Endometrial microvascular endothelial cells (primary cell): ENCODE data around the gene KCNQ4. TPM values are rescaled to one million over a fixed set of nuclear protein-coding genes. Genes with fewer than 3 reads are reported as not detected.

Experiments
- in situ Hi-C: cut with HindIII; loops from 2 replicates; pipeline ENCODE4 v1.10.0; 2017; ENCODE audit warnings: low sequenced_read_pairs, low pct_unique_long_range_greater_than_20kb; ENCODE audit errors: inconsistent ontology term
- total RNA-seq: library from RNA; depleted of rRNA; stranded (reverse); fragments of >200 nt; gene quantifications from one replicate; pipeline ENCODE4 v1.2.3, GENCODE V29; 2015; ENCODE audit errors: inconsistent ontology term

KCNQ4 gene
- total RNA-seq, 1 donor from 2014 or later, result not detected

DNA sequence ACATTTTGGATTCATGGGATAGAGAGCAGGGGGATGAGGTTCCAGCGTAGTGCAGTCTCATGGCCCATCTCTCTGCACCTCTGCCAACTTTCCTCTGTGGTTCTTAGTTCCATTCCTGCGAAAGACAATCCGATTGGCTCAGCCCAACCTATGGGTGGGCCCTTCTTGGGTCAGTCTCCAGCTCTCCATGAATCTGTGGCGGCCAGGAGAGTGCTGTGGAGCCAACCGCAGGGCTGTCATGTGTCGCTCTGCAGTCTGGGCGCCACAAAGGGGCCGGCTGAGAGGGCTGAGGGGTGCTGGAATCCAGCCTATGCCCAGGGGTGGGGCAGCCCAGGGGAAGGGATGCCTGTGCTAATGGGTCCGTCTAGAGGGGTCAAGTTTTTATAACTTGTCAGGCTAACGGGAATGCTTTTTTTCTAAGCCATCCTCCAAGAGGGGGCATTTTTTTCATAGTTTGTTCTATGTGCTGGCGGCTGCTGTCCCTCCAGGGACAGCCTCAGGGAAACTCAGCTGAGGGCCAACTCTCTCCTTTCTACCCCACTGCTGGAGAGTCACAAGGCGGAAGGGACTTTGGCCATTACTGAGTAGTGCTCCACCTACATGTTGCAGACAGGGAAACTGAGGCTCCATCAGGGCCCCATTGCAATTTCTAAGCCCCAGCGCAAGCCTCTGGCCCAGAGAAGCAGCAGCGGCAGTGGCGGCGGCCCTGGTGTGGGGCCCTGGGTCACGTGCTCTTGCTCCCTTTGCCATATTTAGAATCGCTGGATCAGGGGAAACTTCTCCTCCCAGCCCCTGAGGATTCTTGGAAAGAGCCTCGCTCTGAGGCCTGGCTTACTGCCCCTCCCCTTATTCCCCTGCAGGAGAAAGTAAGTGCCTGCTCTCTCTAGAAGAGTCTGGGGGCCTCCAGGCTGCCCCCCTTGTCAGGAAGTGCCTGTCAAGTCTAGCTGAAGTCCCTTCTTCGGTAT is 23.4 kb downstream of the KCNQ4 start:
- in situ Hi-C loops, result no loop called here

DNA sequence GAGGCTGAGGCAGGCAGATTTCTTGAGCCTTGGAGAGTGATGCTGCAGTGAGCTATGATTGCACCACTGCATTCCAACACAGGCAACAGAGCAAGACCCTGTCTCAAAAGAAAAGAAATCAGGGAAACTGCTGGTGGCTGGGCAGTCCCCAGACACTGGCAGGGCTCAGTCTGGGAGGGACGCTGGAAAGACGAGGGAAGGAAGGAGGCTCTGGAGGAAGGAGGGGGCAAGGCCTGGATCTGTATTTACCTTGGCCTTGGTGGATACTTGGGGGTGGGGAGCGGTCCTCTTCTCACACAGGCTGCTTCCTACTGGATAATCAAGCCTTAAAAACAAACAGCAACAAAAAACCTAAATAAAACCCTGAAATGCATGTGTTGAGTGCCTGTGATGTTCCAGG is 24.4 kb downstream of the KCNQ4 start:
- in situ Hi-C loops, result no loop called here

DNA sequence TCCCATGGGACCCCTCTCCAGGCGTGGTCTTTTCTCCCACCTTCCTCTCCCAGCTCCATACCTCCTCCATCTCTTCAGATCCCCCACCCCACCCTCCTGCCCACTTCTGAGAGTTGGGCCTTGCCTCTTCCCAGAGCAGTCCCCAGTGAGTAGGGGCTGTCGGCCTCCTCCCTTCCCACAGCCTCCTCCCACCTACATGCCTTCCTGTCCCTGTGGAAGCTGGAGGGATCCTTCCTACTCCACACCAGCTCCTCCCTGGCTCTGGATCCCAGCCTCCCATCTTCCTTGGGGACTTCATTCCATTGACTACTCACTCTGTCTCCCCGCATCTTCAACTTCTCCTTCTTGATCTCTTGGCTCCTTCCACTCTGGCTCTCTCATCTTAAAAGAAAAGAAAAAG is 24.9 kb downstream of the KCNQ4 start:
- in situ Hi-C loops, result no loop called here

DNA sequence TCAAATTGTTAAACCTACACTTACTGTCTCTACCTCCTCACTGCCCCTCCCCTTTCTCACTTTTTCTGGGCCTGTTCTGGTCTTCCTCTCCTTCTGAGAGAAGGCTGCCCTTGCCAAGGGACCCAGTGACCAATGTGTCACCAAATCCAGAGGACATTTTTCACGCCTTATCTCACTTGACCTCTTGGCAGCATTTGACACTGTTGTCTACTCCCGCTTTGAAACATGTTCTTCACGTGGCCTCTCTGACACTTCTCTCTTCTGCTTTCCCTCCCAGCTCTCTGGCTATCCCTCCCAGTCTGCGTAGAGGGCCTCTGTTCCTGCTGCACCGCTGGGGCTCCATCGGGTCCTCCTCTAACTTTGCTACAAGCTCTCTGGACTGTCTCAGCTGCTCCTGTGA is 25.3 kb downstream of the KCNQ4 start:
- in situ Hi-C loops, result no loop called here

DNA sequence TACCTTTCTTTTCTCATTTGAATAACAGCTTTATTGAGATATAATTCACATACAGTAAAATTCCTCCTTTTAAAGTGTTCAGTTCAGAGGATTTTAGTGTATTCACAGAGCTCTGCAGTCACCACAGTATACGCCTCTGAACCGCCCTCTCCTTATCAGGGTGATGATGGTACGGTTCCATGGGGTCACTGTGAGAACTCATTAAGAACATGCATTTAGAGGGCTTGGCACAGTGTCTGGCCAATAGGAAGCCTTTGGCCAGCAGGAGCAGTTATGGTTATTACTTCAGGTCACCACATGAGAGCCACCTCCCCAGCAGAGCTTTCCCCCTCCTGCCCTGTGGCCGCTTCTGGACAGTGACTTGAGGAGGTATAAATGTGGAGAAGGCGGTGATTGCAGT is 27.3 kb downstream of the KCNQ4 start:
- in situ Hi-C loops, result no loop called here

DNA sequence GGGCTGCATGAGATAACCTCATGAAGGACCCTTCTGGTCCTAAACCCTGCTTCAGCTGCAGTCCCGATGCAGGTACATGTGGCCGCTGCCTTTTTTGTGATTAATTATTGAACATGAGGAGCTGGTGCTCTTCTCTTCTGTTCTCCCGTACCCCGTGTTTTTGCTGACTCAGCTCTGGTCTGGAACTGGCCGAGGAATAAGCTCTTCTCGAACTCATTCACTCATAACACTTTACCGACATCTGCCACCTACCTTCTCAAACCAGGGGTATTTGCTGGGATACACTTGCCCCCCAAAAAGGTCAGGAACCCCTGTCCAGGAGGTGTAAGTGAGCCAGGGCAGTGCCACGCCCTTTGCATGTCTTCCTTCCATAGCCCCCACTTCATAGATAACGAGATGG is 31.8 kb downstream of the KCNQ4 start:
- in situ Hi-C loops, result no loop called here

DNA sequence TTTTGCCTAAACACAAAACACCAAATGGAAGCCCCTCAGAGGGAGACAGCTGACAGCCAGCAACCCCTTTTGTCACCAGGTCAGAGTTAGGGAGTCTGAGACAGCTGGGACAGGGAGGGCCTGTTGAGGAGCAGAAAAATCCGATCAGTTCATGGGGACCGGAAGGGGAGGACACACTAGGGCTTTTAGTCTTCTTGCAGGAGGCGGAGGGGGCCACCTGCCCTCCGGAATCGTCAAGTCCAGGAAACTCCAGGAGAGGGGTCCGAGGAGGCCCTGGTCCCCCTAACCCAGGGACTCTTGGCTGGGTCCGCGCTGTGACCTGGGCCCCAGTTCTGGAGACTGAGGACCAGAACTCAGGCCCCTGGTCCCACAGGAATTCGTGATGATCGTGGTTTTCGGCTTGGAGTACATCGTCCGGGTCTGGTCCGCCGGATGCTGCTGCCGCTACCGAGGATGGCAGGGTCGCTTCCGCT is 34.2 kb downstream of the KCNQ4 start:
- in situ Hi-C loops, result no loop called here

DNA sequence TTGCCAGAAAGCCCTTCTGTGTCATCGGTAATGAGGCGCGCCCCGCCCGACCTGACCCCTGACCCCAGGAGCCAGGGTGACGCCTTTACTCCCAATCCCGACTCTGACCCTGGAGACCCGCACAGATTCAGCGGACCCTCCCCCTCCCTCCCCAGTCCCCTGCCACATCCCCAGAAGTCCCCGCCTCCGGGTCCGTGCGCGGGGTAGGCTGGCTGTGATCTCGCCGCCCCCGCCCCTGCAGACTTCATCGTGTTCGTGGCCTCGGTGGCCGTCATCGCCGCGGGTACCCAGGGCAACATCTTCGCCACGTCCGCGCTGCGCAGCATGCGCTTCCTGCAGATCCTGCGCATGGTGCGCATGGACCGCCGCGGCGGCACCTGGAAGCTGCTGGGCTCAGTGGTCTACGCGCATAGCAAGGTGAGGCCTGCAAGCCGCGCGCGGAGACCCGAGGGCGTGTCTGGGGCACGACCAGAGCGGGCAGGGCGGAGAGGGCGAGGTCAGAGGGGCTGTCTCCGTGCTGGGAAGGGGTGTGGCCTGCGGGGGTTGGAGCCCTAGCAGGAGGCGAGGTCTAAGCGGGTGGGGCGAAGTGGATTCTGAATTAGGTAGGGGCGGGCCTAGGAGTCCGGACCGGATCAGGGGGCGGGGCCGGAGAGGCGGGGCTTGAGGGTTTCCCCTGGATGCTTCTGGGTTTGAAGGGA is 34.8 kb downstream of the KCNQ4 start:
- in situ Hi-C loops, result no loop called here

DNA sequence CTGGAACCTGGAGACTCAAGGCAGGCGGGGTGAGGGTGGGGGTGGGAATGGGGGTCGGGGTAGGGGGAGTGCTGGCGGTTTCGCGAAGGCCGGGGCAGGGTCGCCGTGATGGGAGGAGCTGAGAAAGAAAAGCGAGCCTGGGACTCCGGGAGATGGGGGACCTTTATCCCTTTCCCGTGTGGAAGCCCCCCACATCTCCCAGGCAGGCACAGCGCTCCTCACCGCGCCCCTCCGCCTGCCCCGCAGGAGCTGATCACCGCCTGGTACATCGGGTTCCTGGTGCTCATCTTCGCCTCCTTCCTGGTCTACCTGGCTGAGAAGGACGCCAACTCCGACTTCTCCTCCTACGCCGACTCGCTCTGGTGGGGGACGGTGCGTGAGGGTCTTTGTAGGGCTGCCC is 35.5 kb downstream of the KCNQ4 start:
- in situ Hi-C loops, result no loop called here

DNA sequence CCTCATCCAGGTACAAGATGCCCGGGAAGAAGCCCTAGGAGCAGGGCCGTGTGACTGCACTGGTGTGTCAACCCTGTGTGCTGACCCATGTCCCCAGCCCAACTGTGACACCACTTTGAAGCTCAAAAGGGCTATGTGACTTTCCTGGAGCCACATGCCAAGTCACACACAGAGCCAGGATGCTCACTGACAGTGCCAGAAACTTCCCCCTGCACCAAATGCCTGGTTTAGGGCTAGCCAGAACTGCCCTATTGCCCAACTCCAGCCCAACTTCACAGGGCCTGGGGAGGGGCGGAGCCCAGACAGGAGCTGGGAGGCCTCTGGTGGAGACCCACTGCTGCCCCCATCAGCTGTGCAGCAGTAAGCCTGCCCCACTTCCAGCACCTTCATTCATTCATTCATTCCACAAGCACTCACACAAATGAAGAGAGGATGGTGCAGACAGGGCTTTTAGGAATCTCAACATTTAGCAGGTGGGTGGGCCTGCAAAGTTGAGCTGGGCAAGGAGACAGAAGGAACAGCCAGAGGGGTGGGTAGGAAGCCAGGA is 36.7 kb downstream of the KCNQ4 start:
- in situ Hi-C loops, result no loop called here

DNA sequence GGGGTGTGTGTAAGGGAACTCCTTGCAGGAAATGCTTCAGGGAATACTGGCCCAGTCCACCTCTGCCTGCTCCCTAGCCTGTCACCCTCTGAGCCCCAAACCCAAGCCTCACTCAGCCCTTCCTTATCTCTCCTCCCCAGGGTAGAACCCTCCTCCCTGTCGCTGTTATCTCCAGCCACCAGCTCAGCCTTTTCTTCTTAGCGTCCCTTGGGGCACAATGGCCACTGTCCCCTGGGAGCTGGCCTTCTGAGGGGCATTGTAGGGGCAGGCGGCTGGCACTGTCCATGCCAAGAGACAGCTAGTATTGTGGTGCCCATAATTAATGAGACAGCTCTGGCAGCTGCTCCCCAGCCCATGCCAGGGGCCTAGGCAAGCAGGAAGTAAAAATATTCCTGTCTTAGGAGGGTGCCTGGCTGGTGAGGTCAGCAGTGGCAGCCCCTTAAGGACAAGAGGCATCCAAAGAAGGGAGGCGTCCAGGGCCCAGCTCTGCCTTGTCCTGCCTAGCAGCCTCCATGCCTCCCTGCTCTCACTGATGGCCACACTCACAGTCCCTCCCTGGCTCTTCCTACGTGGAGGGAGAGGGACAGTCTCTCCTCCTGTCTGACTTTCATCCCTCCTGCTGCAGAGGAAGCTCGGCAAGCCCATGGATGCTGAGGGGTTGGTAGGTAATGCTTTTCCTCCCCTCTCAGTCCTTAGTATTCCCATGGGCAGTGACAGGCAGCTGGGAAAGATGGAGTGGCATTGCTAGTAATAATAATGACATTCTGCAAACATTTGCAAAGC is 37.5 kb downstream of the KCNQ4 start:
- in situ Hi-C loops, result no loop called here

DNA sequence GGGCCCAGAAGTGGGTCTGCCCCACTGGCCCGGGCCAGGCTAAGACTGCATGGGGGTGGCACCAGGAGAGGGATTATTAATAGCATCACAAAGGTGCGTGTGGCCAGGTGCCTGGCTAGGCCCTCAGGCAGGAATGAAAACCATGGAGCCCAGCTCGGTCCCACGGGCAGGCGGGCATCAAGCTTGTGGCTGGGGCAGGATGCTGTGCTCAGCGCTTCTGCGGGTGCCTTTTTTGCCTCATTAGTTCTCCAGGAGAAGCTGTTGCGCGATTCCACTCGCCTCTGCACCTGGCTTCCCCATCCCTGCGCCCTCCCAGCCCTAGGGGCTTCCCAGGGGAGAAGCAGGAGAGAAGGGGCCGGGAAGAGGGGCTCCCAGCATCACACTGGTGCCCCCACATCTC is 39.3 kb downstream of the KCNQ4 start:
- in situ Hi-C loops, result no loop called here

DNA sequence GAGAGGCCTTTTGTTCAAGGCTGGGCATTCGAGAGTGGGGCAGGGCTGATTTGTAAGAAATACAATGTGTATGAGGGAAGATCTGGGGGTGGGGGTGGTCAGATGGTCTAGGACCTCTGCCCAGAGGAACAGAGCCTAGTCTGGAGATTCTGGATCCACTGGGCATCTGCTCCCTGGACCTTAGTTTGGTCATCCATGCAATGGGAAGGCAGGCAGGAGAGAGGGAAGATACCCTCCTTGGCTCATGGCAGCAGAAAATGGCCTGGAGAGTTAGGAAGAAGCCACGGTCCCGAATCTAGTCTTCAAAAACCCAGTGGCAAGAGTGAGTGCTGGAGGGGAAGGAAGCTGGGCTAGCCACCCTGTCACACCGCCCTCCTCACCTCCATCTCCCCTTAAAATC is 39.8 kb downstream of the KCNQ4 start:
- in situ Hi-C loops, result no loop called here

DNA sequence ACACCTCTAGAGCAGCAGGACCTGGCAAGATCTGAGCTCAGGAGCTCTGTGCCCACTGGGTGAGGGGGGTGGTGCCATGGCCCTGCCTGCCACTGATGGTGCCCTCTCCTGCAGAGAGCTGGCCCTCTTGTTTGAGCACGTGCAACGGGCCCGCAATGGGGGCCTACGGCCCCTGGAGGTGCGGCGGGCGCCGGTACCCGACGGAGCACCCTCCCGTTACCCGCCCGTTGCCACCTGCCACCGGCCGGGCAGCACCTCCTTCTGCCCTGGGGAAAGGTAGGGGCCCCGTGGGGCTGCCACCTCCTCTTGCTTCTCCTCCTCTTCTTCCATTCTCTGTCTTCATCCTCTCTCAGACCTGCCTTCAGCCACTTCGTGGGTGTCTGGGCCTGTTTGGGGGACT is 40.4 kb downstream of the KCNQ4 start:
- in situ Hi-C loops, result no loop called here

DNA sequence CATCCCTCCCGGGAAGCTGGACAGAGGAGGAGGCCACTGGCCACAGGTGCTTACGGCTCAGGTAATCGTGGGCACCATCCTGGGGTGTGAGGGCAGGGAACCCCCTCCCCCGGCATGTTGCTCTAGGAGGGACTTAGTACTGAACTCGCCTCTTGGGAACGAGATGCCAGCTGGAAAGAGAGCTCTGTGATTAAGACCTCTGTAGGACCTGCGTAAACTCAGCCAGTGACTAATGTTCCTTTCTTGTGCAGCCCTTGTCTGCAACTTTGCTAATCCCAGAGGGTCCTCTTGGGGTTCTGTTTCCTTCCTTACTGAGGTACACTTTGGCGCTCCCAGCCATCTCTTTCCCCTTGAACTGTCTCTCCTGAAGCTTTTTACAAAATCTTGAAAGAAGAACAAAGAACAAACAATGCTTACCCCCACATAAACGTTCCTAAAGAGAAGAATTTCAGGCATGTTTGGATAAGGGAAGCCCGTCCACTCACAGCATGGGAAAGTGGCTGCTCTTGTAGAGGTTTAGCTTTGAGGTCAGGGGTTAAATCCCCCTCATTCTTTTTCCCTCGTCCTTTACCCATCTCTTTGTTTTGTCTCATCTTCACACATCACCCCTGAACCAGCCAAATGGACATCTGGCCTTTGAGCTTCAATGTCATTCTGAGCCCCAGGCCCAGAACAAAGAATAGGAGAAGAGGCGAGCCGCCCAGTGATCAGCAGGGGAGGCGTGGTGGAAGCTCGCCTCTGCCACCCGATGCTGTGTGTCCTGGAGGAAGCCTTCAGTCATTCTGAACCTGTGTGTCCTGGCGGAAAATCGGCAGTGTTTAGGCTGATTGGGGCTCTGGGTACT is 41.2 kb downstream of the KCNQ4 start:
- in situ Hi-C loops, result no loop called here

DNA sequence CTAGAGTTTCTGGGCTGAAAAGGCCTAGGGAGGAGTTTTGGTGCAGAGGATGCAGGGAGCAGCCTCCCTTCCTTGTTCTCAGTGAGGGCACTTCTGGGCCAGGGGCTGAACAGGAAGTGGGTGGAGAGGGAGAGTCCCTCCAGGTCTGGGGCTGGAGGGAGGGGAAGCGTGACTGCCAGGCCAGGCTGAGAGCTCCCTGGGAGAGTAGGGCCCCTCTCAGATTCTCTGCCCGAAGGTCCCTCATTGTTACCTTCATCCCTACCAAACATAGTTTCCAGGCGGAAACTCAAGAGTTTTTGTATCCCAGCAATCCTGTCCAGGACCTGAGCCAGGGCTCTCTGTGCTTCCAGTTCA is 41.8 kb downstream of the KCNQ4 start:
- in situ Hi-C loops, result no loop called here

DNA sequence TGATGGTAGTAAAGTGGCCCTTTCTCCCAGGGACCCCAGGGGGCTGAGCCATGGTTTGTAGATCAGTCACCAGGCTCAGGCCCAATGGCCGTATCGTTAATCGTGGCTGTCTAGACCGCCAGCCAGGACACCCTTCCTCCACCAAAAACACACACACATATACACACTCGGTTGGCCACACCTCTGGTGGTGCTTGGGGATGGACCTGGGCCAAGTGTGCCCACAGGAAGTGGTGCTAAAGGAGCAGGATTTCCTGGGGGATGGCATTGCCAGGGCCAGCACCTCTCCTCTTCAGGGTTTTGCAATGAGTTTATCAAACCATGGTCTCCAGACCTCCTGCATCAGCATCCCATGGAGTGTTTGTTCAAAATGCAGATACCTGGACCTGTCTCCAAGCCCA is 42.4 kb downstream of the KCNQ4 start:
- in situ Hi-C loops, result no loop called here

DNA sequence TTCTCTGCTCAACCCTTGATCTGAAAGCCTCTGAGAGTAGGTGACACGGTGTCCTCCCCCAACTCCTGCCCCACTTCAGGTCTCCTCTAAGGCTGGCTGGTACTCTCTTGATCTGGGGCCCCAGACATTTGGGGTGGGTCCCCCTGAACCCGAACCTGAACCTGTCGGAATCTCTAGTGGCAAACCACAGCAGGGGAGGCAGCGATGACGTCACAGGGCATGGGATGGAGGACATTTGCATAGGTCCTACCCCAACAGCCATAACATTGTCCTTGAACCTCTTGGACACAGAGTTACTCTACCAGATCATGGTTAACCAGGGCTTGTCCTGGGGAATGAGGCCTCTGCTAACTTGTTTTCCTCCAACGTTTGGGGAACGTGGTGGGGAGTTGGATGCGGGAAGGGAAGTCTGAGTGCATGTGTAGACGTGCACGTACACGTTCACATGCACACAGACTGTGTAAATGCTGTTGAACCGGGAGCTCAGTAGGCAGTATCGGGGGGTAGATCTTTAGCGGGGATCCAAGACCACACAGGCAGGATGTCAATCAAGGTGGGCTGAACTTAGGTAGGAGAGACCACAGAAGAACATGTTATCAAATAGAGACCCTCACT is 46.2 kb downstream of the KCNQ4 start:
- in situ Hi-C loops, result no loop called here
